ENCODE results near the gene PRKCQ.

GRCh38 chr10:6386960-6387359, 193.1 kb downstream of the PRKCQ start:
- TF ChIP-seq CTCF (IDR thresholded peaks at IDR 0.05; ENCODE audit: insufficient read depth, low read length, poor library complexity, severe bottlenecking) (no peak), EZH2phosphoT487 (conservative IDR thresholded peaks at IDR 0.05; ENCODE audit: low read length) (no peak)
